Calu3 (cell line): ENCODE data around the gene SYMPK. TPM values are rescaled to one million over a fixed set of nuclear protein-coding genes. Genes with fewer than 3 reads are reported as not detected.

Experiments
- BruUV-seq: library from RNA; stranded (reverse); fragments of 400-500 nt; replicated peaks from 2 replicates; lab custom pipeline; 2021; lab: Mats Ljungman, UMichigan
- CTCF ChIA-PET: fragments of 300-600 bp; sonication (Branson Sonifier 250); formaldehyde crosslinking; loops from one replicate; lab custom pipeline; 2022; ENCODE audit warnings: antibody characterized with exemption; lab: Charles Lee
- DNase-seq: peaks from one replicate; pipeline ENCODE4 v3.0.0; 2022
- H3K27ac Mint-ChIP-seq: one replicate; pipeline ENCODE4 v1.8.0; 2022; ENCODE audit warnings: mixed read lengths; ENCODE audit not compliant: unreplicated experiment
- H3K27me3 Mint-ChIP-seq: one replicate; pipeline ENCODE4 v1.8.0; 2022; ENCODE audit warnings: mixed read lengths; ENCODE audit not compliant: unreplicated experiment
- H3K36me3 Mint-ChIP-seq: one replicate; pipeline ENCODE4 v1.8.0; 2022; ENCODE audit warnings: mild to moderate bottlenecking, moderate library complexity, mixed read lengths; ENCODE audit not compliant: insufficient read depth, unreplicated experiment
- H3K4me1 Mint-ChIP-seq: one replicate; pipeline ENCODE4 v1.8.0; 2022; ENCODE audit warnings: mild to moderate bottlenecking, low read depth, mixed read lengths; ENCODE audit not compliant: unreplicated experiment
- H3K4me3 Mint-ChIP-seq: one replicate; pipeline ENCODE4 v1.8.0; 2022; ENCODE audit warnings: mild to moderate bottlenecking, low read depth, moderate library complexity, mixed read lengths; ENCODE audit not compliant: unreplicated experiment
- H3K9me3 Mint-ChIP-seq: one replicate; pipeline ENCODE4 v1.8.0; 2022; ENCODE audit warnings: low read depth, mixed read lengths; ENCODE audit not compliant: unreplicated experiment
- intact Hi-C: fragments of 100-400 bp; cut with micrococcal nuclease; formaldehyde crosslinking; loops from one replicate; pipeline ENCODE4 v1.10.0; 2022; ENCODE audit not compliant: unreplicated experiment
- total RNA-seq: library from RNA; stranded (reverse); gene quantifications from 2 replicates; pipeline ENCODE4 v1.2.3, GENCODE V29; 2022
- TF ChIP-seq, protein P1 (sequence below): fragments of 200-600 bp; IDR thresholded peaks from one replicate; pipeline ENCODE4 v1.8.0; 2022; ENCODE audit warnings: antibody characterized with exemption; ENCODE audit not compliant: unreplicated experiment

SYMPK gene
- total RNA-seq, 1 experiment from 2014 or later: 130 TPM

DNA sequence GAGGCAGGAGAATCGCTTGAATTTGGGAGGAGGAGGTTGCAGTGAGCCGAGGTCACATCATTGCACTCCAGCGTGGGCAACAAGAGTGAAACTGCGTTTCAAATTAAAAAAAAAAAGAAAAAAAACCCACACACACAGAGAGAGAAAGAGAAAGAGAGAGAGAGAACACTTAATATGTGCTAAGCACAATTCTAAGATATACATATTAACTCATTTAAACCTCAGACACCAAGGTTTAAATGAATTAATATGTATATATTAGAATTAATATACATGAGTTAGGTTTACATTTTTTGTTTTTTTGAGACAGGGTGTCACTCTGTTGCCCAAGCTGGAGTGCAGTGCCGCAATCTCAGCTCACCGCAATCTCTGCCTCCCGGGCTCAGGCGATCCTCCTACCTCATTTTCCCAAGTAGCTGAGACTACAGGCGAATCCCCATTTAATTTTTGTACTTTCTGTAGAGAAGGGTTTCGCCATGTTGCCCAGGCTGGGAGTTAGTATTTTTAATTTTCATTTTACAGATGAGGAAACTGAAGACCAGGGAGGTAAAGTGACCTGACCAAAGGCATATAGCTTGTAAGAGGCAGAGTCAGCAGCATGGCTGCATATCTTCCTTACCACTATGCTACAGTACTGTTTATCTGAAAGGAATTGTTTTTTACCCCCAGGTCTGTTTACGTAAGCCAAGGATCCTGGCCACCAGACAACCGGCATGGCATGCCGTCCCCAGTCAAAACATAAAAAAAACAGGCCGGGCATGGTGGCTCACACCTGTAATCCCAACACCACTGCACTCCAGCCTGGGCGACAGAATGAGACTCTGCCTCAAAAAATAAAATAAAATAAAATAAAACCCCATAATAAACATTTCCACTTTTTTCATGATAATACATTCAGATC, 2.3 kb downstream of the SYMPK start:
- no peaks in the 10 kb centered on the region for H3K27me3 Mint-ChIP-seq
- no TSS peak for BruUV-seq
- DNase-seq: no peak
- CTCF ChIA-PET: interaction anchor here (0.6 kb wide), 1 partner anchor 44 kb away, joined by 4 read pairs; no protein-coding TSS in a partner anchor
- no peak overlapping the region for H3K27ac Mint-ChIP-seq
- H3K36me3 Mint-ChIP-seq: peaks cover 81% of the 10 kb centered on the region
- H3K9me3 Mint-ChIP-seq: no peaks in the 10 kb centered on the region
- intact Hi-C loops: no loop called here
- peaks cover 27% of the 10 kb centered on the region for H3K4me1 Mint-ChIP-seq
- TF ChIP-seq, protein P1, sequence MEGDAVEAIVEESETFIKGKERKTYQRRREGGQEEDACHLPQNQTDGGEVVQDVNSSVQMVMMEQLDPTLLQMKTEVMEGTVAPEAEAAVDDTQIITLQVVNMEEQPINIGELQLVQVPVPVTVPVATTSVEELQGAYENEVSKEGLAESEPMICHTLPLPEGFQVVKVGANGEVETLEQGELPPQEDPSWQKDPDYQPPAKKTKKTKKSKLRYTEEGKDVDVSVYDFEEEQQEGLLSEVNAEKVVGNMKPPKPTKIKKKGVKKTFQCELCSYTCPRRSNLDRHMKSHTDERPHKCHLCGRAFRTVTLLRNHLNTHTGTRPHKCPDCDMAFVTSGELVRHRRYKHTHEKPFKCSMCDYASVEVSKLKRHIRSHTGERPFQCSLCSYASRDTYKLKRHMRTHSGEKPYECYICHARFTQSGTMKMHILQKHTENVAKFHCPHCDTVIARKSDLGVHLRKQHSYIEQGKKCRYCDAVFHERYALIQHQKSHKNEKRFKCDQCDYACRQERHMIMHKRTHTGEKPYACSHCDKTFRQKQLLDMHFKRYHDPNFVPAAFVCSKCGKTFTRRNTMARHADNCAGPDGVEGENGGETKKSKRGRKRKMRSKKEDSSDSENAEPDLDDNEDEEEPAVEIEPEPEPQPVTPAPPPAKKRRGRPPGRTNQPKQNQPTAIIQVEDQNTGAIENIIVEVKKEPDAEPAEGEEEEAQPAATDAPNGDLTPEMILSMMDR: no peak
- H3K4me3 Mint-ChIP-seq: no peak overlapping the region

DNA sequence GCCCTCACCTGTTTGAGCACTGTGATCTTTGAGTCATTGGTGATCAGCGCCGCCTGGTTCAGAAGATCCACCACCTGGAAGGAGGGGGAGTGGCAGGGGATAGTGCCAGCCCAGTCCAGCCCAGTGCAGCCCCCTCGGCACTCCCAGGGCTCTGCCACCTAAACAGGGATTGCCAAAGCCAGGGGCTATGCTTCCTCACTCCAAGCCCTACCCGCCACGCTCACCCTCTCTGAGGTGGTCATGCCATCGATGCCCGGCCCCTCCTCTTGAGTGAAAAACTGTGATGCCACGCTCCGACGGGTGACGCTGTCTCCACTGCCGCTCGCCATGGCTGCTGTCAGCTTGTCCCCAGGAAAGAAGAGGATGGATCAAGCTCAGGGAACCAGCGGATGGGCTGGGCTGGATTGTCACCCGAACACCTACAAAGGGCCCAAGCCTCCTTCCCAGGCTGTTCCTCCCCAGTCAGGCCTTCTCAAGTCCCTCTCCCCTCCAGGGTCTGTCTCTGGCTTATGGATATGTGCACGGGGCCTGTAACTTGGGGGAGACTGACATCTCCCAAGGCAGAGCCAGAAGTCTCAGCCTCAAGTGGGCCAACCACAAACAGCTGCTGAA, 8.7 kb downstream of the SYMPK start:
- no peaks in the 10 kb centered on the region for H3K9me3 Mint-ChIP-seq
- TF ChIP-seq, protein P1: no peak
- intact Hi-C loops: no loop called here
- no peak overlapping the region for H3K27ac Mint-ChIP-seq
- H3K4me3 Mint-ChIP-seq: no peak overlapping the region
- no peaks in the 10 kb centered on the region for H3K27me3 Mint-ChIP-seq
- BruUV-seq: no TSS peak
- H3K4me1 Mint-ChIP-seq: no peaks in the 10 kb centered on the region
- H3K36me3 Mint-ChIP-seq: peaks cover 72% of the 10 kb centered on the region
- DNase-seq: no peak
- CTCF ChIA-PET: interaction anchor here (0.7 kb wide), 1 partner anchor 65 kb away, joined by 3 read pairs; no protein-coding TSS in a partner anchor

DNA sequence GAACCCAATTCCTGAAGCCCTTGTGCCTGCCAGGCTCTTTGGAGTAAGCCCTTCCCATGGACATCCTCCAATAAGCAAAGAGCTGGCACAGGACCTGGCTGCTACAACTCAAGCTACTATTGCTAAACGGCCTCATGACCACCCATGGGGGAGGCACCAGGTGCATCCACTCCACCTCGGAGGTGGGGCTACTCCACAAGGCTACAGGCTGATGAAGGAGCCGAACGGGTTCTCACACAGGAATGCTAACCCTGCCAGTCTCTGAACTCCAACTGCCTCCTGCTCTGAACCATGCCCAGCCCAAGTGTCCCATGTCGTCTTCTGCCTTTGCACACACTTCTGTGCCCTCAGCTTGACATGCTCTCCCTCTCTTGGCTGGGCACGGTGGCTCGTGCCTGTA, 10.0 kb downstream of the SYMPK start:
- Mint-ChIP-seq H3K9me3 (no peaks in the 10 kb centered on the region), H3K4me3 (no peak overlapping the region), H3K36me3 (peaks cover 69% of the 10 kb centered on the region), H3K4me1 (no peaks in the 10 kb centered on the region), H3K27ac (no peak overlapping the region), H3K27me3 (no peaks in the 10 kb centered on the region)
- TF ChIP-seq, protein P1: no peak
- CTCF ChIA-PET: interaction anchor here (0.6 kb wide), 1 partner anchor 65 kb away, joined by 5 read pairs; no protein-coding TSS in a partner anchor
- no TSS peak for BruUV-seq
- intact Hi-C loops: no loop called here
- DNase-seq: no peak

DNA sequence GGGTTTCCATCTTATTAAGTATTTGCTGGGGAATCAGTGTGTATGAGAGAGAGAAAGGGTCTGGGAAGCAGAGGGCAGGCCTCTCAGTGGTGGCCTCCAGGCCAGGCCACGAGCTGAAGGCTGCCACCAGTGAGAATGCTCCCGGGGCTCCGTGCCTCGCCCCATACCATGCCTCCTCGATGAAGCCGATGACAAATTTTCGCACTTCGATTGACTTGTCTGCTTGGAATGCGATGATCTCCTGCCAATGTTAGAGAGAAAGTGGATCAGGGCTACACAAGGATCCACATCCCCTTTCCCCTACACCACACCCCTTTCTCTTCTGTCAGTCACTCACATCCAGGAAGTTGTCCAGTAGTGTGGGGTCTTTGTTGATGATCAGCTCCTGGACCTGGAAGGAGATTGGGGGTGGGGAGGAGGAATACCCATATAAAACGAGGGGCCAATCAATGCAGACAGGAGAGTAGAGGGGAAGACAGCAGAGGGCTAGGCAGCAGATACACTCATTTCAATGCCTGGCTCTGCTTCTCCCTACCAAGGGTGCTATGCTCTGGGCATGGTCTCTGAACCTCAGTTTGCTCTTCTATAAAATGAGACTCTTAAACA, 10.7 kb downstream of the SYMPK start:
- Mint-ChIP-seq H3K27me3 (no peaks in the 10 kb centered on the region), H3K9me3 (no peaks in the 10 kb centered on the region), H3K36me3 (peaks cover 66% of the 10 kb centered on the region), H3K4me1 (no peaks in the 10 kb centered on the region), H3K27ac (no peak overlapping the region), H3K4me3 (no peak overlapping the region)
- TF ChIP-seq, protein P1: no peak
- no TSS peak for BruUV-seq
- intact Hi-C loops: no loop called here
- CTCF ChIA-PET: interaction anchor here (1.3 kb wide), 1 partner anchor 11 kb away, joined by 3 read pairs; the partner anchor contains the start of gene FOXA3
- no peak for DNase-seq
